NK-92 (cell line): Measurements from ENCODE around the gene KIT.

Experiments
- DNase-seq: peaks from one replicate; lab custom pipeline; 2025; ENCODE audit not compliant: unreplicated experiment; lab: John Stamatoyannopoulos, UW

The KIT gene

GRCh38 chr4:54659749-54660535 lies 2.2 kb downstream of the KIT start:
- DNase-seq, result no peak

GRCh38 chr4:54660591-54660990 lies 2.8 kb downstream of the KIT start:
- no peak for DNase-seq

GRCh38 chr4:54661169-54661568 lies 3.4 kb downstream of the KIT start:
- no peak for DNase-seq

GRCh38 chr4:54661686-54662085 lies 3.9 kb downstream of the KIT start:
- no peak for DNase-seq

- DNase-seq, result no peak
Measured at GRCh38 chr4:54662123-54662522, 4.4 kb downstream of the KIT start.

- no peak for DNase-seq
Measured at GRCh38 chr4:54662901-54663585, 5.3 kb downstream of the KIT start.

GRCh38 chr4:54664400-54664799 lies 6.6 kb downstream of the KIT start:
- DNase-seq, result no peak

GRCh38 chr4:54668014-54668611 lies 10.4 kb downstream of the KIT start:
- DNase-seq, result no peak

GRCh38 chr4:54669831-54670230 lies 12.1 kb downstream of the KIT start:
- DNase-seq, result no peak

GRCh38 chr4:54675721-54676461 lies 18.1 kb downstream of the KIT start:
- DNase-seq, result no peak

GRCh38 chr4:54676658-54677057 lies 18.9 kb downstream of the KIT start:
- DNase-seq, result no peak

GRCh38 chr4:54677416-54677815 lies 19.7 kb downstream of the KIT start:
- DNase-seq, result no peak

- DNase-seq, result no peak
Measured at GRCh38 chr4:54677853-54678650, 20.3 kb downstream of the KIT start.

- DNase-seq, result no peak
Measured at GRCh38 chr4:54678826-54679225, 21.1 kb downstream of the KIT start.

GRCh38 chr4:54679813-54680212 lies 22.1 kb downstream of the KIT start:
- no peak for DNase-seq

- DNase-seq, result no peak
Measured at GRCh38 chr4:54683616-54684346, 26.0 kb downstream of the KIT start.

- DNase-seq, result no peak
Measured at GRCh38 chr4:54685810-54686209, 28.1 kb downstream of the KIT start.

- DNase-seq, result no peak
Measured at GRCh38 chr4:54687887-54688841, 30.4 kb downstream of the KIT start.

GRCh38 chr4:54695337-54695736 lies 37.6 kb downstream of the KIT start:
- no peak for DNase-seq
